Adrenal gland (tissue), 12 donors: ENCODE data around the gene CDK17. TPM values are rescaled to one million over a fixed set of nuclear protein-coding genes. Genes with fewer than 3 reads are reported as not detected.

Source experiments
- DNase-seq, 7 donors: peaks; one replicate each; pipeline ENCODE4 v3.0.0-alpha.2; 2019 to 2020
- H3K27ac ChIP-seq, 5 donors: fragments of 200-600 bp; sonication (generic) in 4 of 5; 1 replicate in 3 of 5; 2 replicates in 2 of 5; pipeline versions ENCODE4 v1.5.1 to v1.8.0; 2016 to 2020; ENCODE audit warnings: mild to moderate bottlenecking in 1 of 5
- H3K27me3 ChIP-seq: fragments of 200-600 bp; 2 replicates; pipeline ENCODE4 v1.8.0; 2021
- H3K36me3 ChIP-seq, 2 donors: fragments of 200-600 bp; replicated peaks in 1 of 2; 1 replicate in 1 of 2; 2 replicates in 1 of 2; pipeline versions ENCODE4 v1.5.1 to v1.8.0; 2018 to 2022
- H3K4me1 ChIP-seq, 2 donors: fragments of 200-600 bp; replicated peaks in 1 of 2; 1 replicate in 1 of 2; 2 replicates in 1 of 2; pipeline versions ENCODE4 v1.5.1 to v1.8.0; 2018 to 2021
- H3K4me3 ChIP-seq, 4 donors: fragments of 200-600 bp; sonication (generic) in 3 of 4; one replicate each; pipeline ENCODE4 v1.5.1; 2016 to 2018
- H3K9me3 ChIP-seq, 3 donors: fragments of 200-600 bp; sonication (generic) in 1 of 3; replicated peaks in 1 of 3; 1 replicate in 2 of 3; 2 replicates in 1 of 3; pipeline versions ENCODE4 v1.5.1 to v1.8.0; 2016 to 2021
- CTCF ChIP-seq, 6 experiments: fragments of 450-650 bp in 4 of 6; fragments of 200-600 bp in 2 of 6; sonication (generic) in 1 of 6; IDR thresholded peaks; 1 replicate in 5 of 6; 2 replicates in 1 of 6; pipeline versions ENCODE4 v1.5.1 to v1.8.0; 2016 to 2021; ENCODE audit warnings: antibody characterized with exemption in 6 of 6, mild to moderate bottlenecking in 2 of 6, moderate library complexity in 1 of 6
- POLR2A ChIP-seq, 2 donors: fragments of 450-650 bp; IDR thresholded peaks; one replicate each; pipeline ENCODE4 v1.6.1; 2017; ENCODE audit warnings: antibody characterized with exemption in 2 of 2, mild to moderate bottlenecking in 2 of 2, moderate library complexity in 1 of 2
- WGBS, 4 donors: extraction: QIAGEN DNeasy Blood & Tissue Kit in 2 of 4; methylation state at CpG; one replicate each; pipeline versions ENCODE4 v1.1.5 to v1.1.7; 2013 to 2017; 5-methylcytosine and 5-hydroxymethylcytosine counted together
- intact Hi-C, 2 donors: fragments of 100-400 bp; cut with DNase I; formaldehyde crosslinking; loops; one replicate each; pipeline versions ENCODE4 v1.14.1 to v1.15.0; 2022 to 2023
- polyA plus RNA-seq, 3 donors: library from polyadenylated mRNA; stranded (reverse); fragments of 200-250 nt in 2 of 3; fragments of 350-450 nt in 1 of 3; fragmentation: Illumina TruSeq in 1 of 3; extraction: RNeasy Lipid Tissue Mini Kit (QIAGEN cat#74804) in 1 of 3; gene quantifications; one replicate each; pipeline ENCODE4 v1.2.3, GENCODE V29; 2013 to 2014
- total RNA-seq, 9 donors: library from RNA; depleted of rRNA in 4 of 9; stranded (reverse); fragments of >200 nt in 4 of 9; fragments of 120-200 nt in 1 of 9; fragmentation: NEBNext Ultra II Directional in 1 of 9; extraction: Animal tissue kit (Norgen Biotek cat#: 25700) in 1 of 9; gene quantifications; one replicate each; pipeline versions ENCODE4 v1.1.0 to v1.2.4, GENCODE V29; 2013 to 2023
- donor health status: healthy with polysubstance abuse.
- donor health status: Bipolar disorder and iron deficiency.
- donor health status: DM: yes; HTN: yes; CAD: no.
- donor health status: DM: no; HTN: no; CAD: no.
- donor health status: DM: no; HTN: no; CAD: no.
- donor health status: DM: yes; HTN: yes; CAD: no.

CDK17 gene
- total and polyA plus RNA-seq, 12 donors, result 8.0 to 52.6 (median 21.1) TPM

GRCh38 chr12:96265400-96265799, 134.8 kb downstream of the CDK17 start:
- intact Hi-C loops, result no loop called here
- Histone ChIP-seq H3K4me1 (peaks cover 0 to 4% of the 10 kb centered on the region in 2 donors), H3K27ac (no peak overlapping the region), H3K27me3 (no peaks in the 10 kb centered on the region), H3K36me3 (no peaks in the 10 kb centered on the region), H3K4me3 (no peak overlapping the region), H3K9me3 (no peaks in the 10 kb centered on the region)
- 97 to 99% (median 98%) methylated on average over 2 of the region's 2 CpGs for WGBS, 4 donors
- no peak for TF ChIP-seq POLR2A (IDR thresholded peaks at IDR 0.05)
- no peak for TF ChIP-seq CTCF (IDR thresholded peaks at IDR 0.05)
- no peak for DNase-seq

- TF ChIP-seq CTCF (IDR thresholded peaks at IDR 0.05) (no peak), POLR2A (IDR thresholded peaks at IDR 0.05) (no peak)
- 74 to 84% (median 77%) methylated on average over 11 of the region's 11 CpGs for WGBS, 4 donors
- Histone ChIP-seq H3K36me3 (peaks cover 0 to 4% of the 10 kb centered on the region in 2 donors), H3K27ac (no peak overlapping the region), H3K9me3 (no peaks in the 10 kb centered on the region), H3K27me3 (no peaks in the 10 kb centered on the region), H3K4me3 (no peak overlapping the region), H3K4me1 (peaks cover 0 to 9% of the 10 kb centered on the region in 2 donors)
- intact Hi-C loops, result no loop called here
- DNase-seq, result no peak
These were observed 136.8 kb downstream of the CDK17 start for GRCh38 chr12:96263449-96263902.

- no peak for DNase-seq
- H3K9me3 ChIP-seq, result no peaks in the 10 kb centered on the region
- H3K4me1 ChIP-seq, result peaks cover 0 to 22% of the 10 kb centered on the region in 2 donors
- H3K4me3 ChIP-seq, result no peak overlapping the region
- intact Hi-C loops, result no loop called here
- 86 to 94% (median 93%) methylated on average over 5 of the region's 5 CpGs for WGBS, 4 donors
- no peaks in the 10 kb centered on the region for H3K27me3 ChIP-seq
- TF ChIP-seq CTCF (IDR thresholded peaks at IDR 0.05) (no peak), POLR2A (IDR thresholded peaks at IDR 0.05) (no peak)
- H3K27ac ChIP-seq, result no peak overlapping the region
- H3K36me3 ChIP-seq, result peaks cover 0 to 4% of the 10 kb centered on the region in 2 donors
These were observed 138.7 kb downstream of the CDK17 start for GRCh38 chr12:96261557-96261956.

- intact Hi-C loops, result no loop called here
- H3K4me3 ChIP-seq, result no peak overlapping the region
These were observed 139.6 kb downstream of the CDK17 start for GRCh38 chr12:96260644-96261043.

More at GRCh38 chr12:96260644-96261043, 139.6 kb downstream of the CDK17 start:
- Histone ChIP-seq H3K27me3 (no peaks in the 10 kb centered on the region), H3K36me3 (peaks cover 0 to 4% of the 10 kb centered on the region in 2 donors), H3K9me3 (no peaks in the 10 kb centered on the region), H3K4me1 (peaks cover 0 to 22% of the 10 kb centered on the region in 2 donors), H3K27ac (no peak overlapping the region)
- no peak for DNase-seq
- 92 to 98% (median 93%) methylated on average over 2 to 3 of the region's 3 CpGs for WGBS, 4 donors
- TF ChIP-seq CTCF (IDR thresholded peaks at IDR 0.05) (no peak), POLR2A (IDR thresholded peaks at IDR 0.05) (no peak)
